ENCODE data around the gene AP5Z1.

Gene AP5Z1

GRCh38 chr7:4747013-4747412 is 28.4 kb upstream of the AP5Z1 start:
- no peak for ATAC-seq

- ATAC-seq: no peak
Measured at GRCh38 chr7:4747746-4748145, 27.7 kb upstream of the AP5Z1 start.

DNA sequence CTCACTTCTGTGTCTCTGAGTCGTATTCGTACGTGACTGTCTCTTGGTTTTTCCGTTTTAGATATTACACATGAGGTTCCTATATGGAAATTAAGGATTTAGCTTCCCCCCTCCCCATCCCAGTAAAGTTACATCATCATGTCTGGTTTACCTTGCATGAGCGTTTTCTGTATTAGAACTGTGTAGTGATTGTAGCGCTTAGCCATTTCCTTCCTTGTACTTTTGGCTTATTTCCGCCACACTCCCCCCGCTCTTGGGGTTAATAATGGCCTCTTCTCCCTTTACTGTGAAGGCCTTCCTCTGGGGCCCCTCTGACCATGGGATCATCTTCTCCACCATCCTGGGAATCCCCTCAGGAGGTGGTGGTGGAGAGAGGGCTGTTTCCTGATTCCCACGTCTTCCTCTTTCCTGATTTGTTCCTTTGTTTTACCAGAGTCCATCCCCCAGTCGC is 27.2 kb upstream of the AP5Z1 start:
- ATAC-seq: no peak

DNA sequence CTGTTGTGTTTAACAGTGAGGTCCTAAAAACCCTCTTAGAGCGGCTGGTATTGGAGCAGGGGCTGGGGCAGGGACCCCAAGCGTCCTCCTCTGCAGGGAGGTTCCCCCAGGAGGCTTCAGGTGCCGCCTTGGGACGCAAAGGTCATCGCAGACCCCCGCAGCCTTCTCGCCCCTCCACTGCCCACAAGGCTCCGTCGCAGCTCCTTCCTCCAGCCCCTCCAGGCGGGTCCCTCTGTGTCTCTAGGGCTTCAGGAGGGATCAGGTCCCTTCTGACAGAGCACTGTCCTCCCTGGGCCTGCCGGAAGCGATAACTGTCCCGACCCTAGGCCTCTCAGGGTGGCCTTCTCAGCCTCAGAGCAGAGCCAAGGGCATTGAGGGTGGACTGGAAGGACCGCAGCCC is 26.1 kb upstream of the AP5Z1 start:
- ATAC-seq: no peak

DNA sequence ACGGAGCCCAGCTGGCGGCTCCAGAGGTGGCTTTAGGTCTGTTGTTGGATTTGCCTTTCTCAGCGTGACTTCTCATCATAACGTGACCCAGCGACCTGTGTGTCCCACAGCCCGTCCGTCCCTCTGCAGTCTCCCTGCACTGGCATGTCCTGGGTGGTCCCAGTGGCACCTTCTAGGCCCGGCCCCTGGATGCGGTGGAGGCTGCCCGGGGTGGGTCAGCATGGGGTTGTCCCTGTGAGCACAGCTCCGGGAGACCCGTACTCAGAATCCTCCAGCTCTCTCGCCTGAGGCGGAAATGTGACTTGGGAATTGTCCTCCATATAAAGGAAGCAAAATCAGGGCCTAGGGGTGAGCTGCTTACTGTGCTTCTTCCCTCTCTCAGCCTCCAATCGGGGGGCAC is 25.6 kb upstream of the AP5Z1 start:
- ATAC-seq: no peak

- no peak for ATAC-seq
Measured at GRCh38 chr7:4751398-4751947, 23.9 kb upstream of the AP5Z1 start.

DNA sequence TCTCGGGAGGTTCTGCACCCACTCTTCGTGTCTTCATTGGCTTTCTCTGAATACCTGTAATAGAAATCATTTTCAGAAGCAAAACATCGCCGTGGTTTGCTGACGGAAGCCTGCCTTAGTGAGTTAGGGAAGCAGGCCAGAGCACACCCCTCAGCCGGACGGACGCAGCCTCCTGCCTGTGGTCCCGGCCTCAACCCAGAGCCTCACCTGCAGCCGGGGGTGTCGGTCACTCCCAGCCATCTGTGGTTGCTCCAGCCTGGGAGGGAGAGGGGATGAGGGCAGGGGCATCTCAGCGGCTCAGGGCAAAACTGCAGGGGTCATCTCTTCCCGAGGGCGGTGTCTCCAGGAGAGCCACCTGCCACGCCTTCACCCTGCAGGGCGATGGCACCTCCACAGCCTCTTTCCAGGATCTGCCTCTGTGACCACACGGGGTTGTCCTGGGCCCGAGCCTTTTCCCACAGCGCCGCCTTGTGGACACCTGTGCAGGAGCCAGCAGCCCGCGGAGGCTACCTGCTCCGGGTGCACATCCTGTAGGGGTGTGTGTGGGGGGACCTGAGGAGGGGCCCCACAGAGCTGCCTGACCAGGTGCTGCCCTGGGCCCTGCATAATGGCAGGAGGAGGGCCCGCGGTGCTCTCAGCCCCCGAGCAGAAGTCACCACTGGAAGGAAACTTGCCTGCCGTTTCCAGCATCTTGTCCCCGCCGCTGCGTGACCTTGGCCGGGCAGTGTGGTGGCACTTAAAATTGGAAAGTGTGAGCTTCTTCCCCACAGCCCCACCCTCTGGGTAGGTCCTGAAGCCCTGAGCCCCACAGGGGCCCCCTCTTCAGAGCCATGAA is 21.6 kb upstream of the AP5Z1 start:
- peak; percentile 92 to 99 for ATAC-seq

DNA sequence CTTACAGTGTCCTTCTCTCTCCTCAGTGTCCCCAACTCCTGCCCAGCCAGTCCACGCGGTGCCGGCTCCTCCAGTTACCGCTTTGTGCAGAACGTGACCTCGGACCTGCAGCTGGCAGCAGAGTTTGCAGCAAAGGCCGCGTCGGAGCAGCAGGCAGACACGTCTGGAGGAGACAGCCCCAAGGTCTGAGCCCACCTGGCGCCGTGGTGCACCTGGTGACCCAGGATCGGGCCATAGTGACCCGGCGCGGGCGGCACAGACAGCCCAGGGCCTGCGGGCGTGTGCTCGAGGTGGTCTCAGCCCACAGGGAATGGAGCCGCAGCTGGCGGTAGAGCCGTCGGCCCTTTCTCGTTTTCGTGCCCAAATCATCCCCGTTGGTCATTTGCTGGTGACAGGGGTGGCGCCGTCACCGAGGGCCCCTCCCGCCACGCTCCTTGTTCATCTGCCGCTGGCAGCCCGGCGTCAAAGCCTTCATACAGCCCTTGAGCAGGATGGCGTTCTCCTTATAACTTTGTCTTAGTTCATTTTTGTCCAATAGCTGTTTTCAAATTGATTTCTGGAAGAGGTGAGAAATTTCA is 20.9 kb upstream of the AP5Z1 start:
- no peak for ATAC-seq

GRCh38 chr7:4755045-4755444 is 20.4 kb upstream of the AP5Z1 start:
- no peak for ATAC-seq

GRCh38 chr7:4758111-4758510 is 17.3 kb upstream of the AP5Z1 start:
- no peak for ATAC-seq

DNA sequence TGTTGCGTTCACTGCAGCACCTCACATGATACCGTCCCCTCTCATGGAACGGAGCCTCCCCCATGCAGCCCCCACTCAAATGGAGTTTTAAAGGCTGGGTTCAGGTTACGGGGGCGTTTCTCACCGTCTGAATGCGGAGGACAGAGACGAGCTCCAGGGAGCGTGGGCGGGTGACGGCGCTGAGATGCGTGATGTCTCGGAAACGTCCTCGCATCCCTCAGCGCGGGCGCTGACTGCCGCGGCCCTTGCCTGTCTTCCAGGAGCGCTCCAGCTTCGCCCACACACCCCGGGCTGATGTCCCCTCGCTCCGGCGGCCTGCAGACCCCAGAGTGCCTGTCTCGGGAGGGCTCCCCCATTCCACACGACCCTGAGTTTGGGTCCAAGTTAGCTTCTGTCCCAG is 16.6 kb upstream of the AP5Z1 start:
- ATAC-seq: no peak

- no peak for ATAC-seq
Measured at GRCh38 chr7:4759211-4759610, 16.2 kb upstream of the AP5Z1 start.

- ATAC-seq: no peak
Measured at GRCh38 chr7:4760952-4761351, 14.5 kb upstream of the AP5Z1 start.

- ATAC-seq: no peak
Measured at GRCh38 chr7:4762121-4763055, 13.0 kb upstream of the AP5Z1 start.

- ATAC-seq: no peak
Measured at GRCh38 chr7:4763091-4763793, 12.2 kb upstream of the AP5Z1 start.

GRCh38 chr7:4763794-4764185 is 11.6 kb upstream of the AP5Z1 start:
- no peak for ATAC-seq

DNA sequence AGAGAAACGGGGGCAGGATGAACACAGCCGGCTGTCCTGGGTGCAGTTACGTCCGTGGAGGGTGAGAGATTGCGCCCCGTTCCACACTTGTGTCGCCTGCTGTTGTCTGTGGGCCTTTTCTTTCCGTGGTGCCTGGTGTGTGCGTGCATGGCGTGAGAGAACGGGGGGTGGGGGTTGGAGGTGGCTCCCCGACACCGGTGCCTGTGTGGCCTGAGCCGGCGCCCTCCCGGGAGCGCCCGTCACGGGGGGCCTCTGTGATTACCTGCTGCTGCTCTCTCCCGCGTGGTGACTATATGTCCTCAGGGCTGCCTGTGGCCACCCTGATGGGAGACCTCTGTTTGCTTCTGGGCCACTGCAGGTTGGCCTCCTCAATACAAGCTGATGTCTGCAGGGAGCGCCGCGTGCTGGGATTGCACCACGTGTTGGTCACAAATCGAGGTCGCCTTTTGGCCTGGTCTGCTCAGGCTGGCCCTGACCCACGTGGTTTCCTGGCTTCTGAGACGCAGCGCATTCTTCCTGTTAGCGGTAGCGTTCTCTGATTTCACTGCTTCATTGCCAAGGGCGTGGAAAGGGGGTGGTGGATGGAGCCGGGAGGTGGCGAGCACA is 10.9 kb upstream of the AP5Z1 start:
- ATAC-seq: no peak

GRCh38 chr7:4765776-4766490 is 9.5 kb upstream of the AP5Z1 start:
- ATAC-seq: no peak

- no peak for ATAC-seq
Measured at GRCh38 chr7:4766666-4767519, 8.5 kb upstream of the AP5Z1 start.

Data from activated CD4-positive, CD25-positive, alpha-beta regulatory T cell treated with anti-CD3 and anti-CD28 coated beads, Interleukin-2, amount 50 U/mL, for 24 hours (primary cell).